HCT116 (cell line): Measurements from ENCODE around the gene SAT1. TPM values are rescaled to one million over a fixed set of nuclear protein-coding genes. Genes with fewer than 3 reads are reported as not detected.

Experiments
- ATAC-seq: fragments of 200-7000 bp; cut with Tn5 transposase; 2 replicates; pipeline ENCODE4 v1.9.1; 2020; ENCODE audit warnings: mild to moderate bottlenecking, moderate library complexity
- BruUV-seq: library from RNA; stranded (reverse); fragments of 400-500 nt; replicated peaks from 2 replicates; lab custom pipeline; 2021; lab: Mats Ljungman, UMichigan
- CTCF ChIA-PET: fragments of 300-600 bp; sonication (Branson Sonifier 250); formaldehyde crosslinking; loops from one replicate; lab custom pipeline; 2021; ENCODE audit warnings: antibody characterized with exemption; lab: Charles Lee
- POLR2A ChIA-PET: fragments of 300-600, 350-600 bp; sonication (Branson Sonifier 250); formaldehyde crosslinking; loops from one replicate; lab custom pipeline; 2021; ENCODE audit warnings: antibody characterized with exemption; lab: Charles Lee
- RAD21 ChIA-PET, 2 experiments: fragments of 300-600 bp; sonication (Branson Sonifier 250); formaldehyde crosslinking; loops; one replicate each; lab custom pipeline; 2023; ENCODE audit warnings: low total read pairs in 2 of 2; ENCODE audit not compliant: uncharacterized antibody in 2 of 2, unreplicated experiment in 2 of 2, low non-redundant PET in 1 of 2; lab: Charles Lee
- DNase-seq: peaks from one replicate; pipeline ENCODE4 v3.0.0-alpha.2; 2010; ENCODE audit warnings: low read depth, low spot score
- H2AFZ ChIP-seq: fragments of 200-600 bp; shearing (Covaris generic), sonication (generic); 2 replicates; pipeline ENCODE4 v1.6.1; 2017; ENCODE audit warnings: low read depth, mixed run types, mixed read lengths, antibody characterized with exemption, low read length; ENCODE audit not compliant: poor library complexity, severe bottlenecking
- H3K27ac ChIP-seq: 2 replicates; pipeline ENCODE4 v1.5.1; 2012; ENCODE audit warnings: low read depth, low read length
- H3K27me3 ChIP-seq: fragments of 200-600 bp; sonication (generic); 2 replicates; pipeline ENCODE4 v1.6.1; 2016; ENCODE audit warnings: mixed run types, low read length, mixed read lengths; ENCODE audit not compliant: insufficient read depth
- H3K36me3 ChIP-seq, 2 experiments: fragments of 200-500 bp in 1 of 2; fragments of 200-600 bp in 1 of 2; sonication (Bioruptor generic) in 1 of 2; sonication (generic) in 1 of 2; 2 replicates each; pipeline versions ENCODE4 v1.5.1 to v1.6.1; 2014 to 2016; ENCODE audit warnings: low read length in 2 of 2, inconsistent platforms in 1 of 2, mixed read lengths in 1 of 2, mixed run types in 1 of 2; ENCODE audit not compliant: insufficient read depth in 2 of 2, control insufficient read depth in 1 of 2
- H3K4me1 ChIP-seq, 2 experiments: fragments of 200-600 bp in 1 of 2; sonication (generic) in 1 of 2; 2 replicates each; pipeline versions ENCODE4 v1.5.1 to v1.6.1; 2012 to 2017; ENCODE audit warnings: low read length in 2 of 2, inconsistent platforms in 1 of 2, mild to moderate bottlenecking in 1 of 2, mixed read lengths in 1 of 2, mixed run types in 1 of 2, moderate library complexity in 1 of 2; ENCODE audit not compliant: insufficient read depth in 2 of 2, control insufficient read depth in 1 of 2
- H3K4me2 ChIP-seq: fragments of 200-600 bp; sonication (generic); 2 replicates; pipeline ENCODE4 v1.6.1; 2017; ENCODE audit warnings: mixed run types, low read length, mixed read lengths
- H3K4me3 ChIP-seq, 2 experiments: fragments of 200-600 bp in 1 of 2; sonication (generic) in 1 of 2; replicated peaks in 1 of 2; 2 replicates each; pipeline ENCODE4 v1.5.1; 2011 to 2016; ENCODE audit warnings: low read length in 2 of 2, control low read depth in 1 of 2, low read depth in 1 of 2, mild to moderate bottlenecking in 1 of 2, mixed read lengths in 1 of 2, mixed run types in 1 of 2
- H3K79me2 ChIP-seq: fragments of 200-600 bp; sonication (generic); 2 replicates; pipeline ENCODE4 v1.6.1; 2017; ENCODE audit warnings: mild to moderate bottlenecking, mixed run types, low read length, moderate library complexity, mixed read lengths; ENCODE audit not compliant: insufficient read depth
- H3K9ac ChIP-seq: fragments of 200-600 bp; sonication (generic); 2 replicates; pipeline ENCODE4 v1.6.1; 2016; ENCODE audit warnings: low read length, mixed read lengths
- H3K9me2 ChIP-seq: fragments of 200-600 bp; sonication (generic), shearing (Covaris generic); 2 replicates; pipeline ENCODE4 v1.6.1; 2017; ENCODE audit warnings: mixed run types, mild to moderate bottlenecking, moderate library complexity; ENCODE audit not compliant: insufficient read depth
- H3K9me3 ChIP-seq, 2 experiments: fragments of 200-500 bp in 1 of 2; fragments of 200-600 bp in 1 of 2; sonication (Bioruptor generic) in 1 of 2; sonication (generic) in 1 of 2; 2 replicates each; pipeline ENCODE4 v1.6.1; 2014 to 2017; ENCODE audit warnings: low read length in 2 of 2, mixed read lengths in 2 of 2, inconsistent platforms in 1 of 2, low read depth in 1 of 2, mild to moderate bottlenecking in 1 of 2, mixed run types in 1 of 2, moderate library complexity in 1 of 2; ENCODE audit not compliant: control insufficient read depth in 1 of 2, insufficient read depth in 1 of 2
- H4K20me1 ChIP-seq: fragments of 200-600 bp; sonication (generic), shearing (Covaris generic); 2 replicates; pipeline ENCODE4 v1.6.1; 2017; ENCODE audit warnings: mixed run types, mild to moderate bottlenecking, moderate library complexity; ENCODE audit not compliant: insufficient read depth
- CBX3 ChIP-seq: IDR thresholded peaks from 2 replicates; pipeline ENCODE4 v1.6.1; 2012; ENCODE audit warnings: low read depth
- EGR1 ChIP-seq: IDR thresholded peaks from 2 replicates; pipeline ENCODE4 v1.6.1; 2012; ENCODE audit warnings: low read depth
- ELF1 ChIP-seq: IDR thresholded peaks from 2 replicates; pipeline ENCODE4 v1.6.1; 2012; ENCODE audit warnings: low read depth, borderline replicate concordance
- EZH2 ChIP-seq: fragments of 200-600 bp; sonication (generic); IDR thresholded peaks from 2 replicates; pipeline ENCODE4 v1.6.1; 2017; ENCODE audit warnings: antibody characterized with exemption, mixed run types
- EZH2phosphoT487 ChIP-seq: fragments of 200-600 bp; IDR thresholded peaks from 2 replicates; pipeline ENCODE4 v1.6.1; 2018; ENCODE audit warnings: antibody characterized with exemption, borderline replicate concordance
- POLR2A ChIP-seq: IDR thresholded peaks from 2 replicates; pipeline ENCODE4 v1.7.0; 2011; ENCODE audit warnings: borderline replicate concordance; ENCODE audit not compliant: insufficient read depth, insufficient read length; ENCODE audit errors: extremely low read depth
- POLR2AphosphoS5 ChIP-seq: IDR thresholded peaks from 2 replicates; pipeline ENCODE4 v1.6.1; 2011; ENCODE audit warnings: mild to moderate bottlenecking, low read depth, low read length, moderate library complexity
- SP1 ChIP-seq: IDR thresholded peaks from 2 replicates; pipeline ENCODE4 v1.6.1; 2012; ENCODE audit warnings: low read depth
- SRF ChIP-seq: IDR thresholded peaks from 2 replicates; pipeline ENCODE4 v1.6.1; 2012; ENCODE audit warnings: low read depth
- ZFX ChIP-seq: fragments of 450-650 bp; IDR thresholded peaks from 2 replicates; pipeline ENCODE4 v1.6.1; 2017
- ZNF274 ChIP-seq: fragments of 200-500 bp; sonication (Bioruptor generic); IDR thresholded peaks from 2 replicates; pipeline ENCODE4 v1.6.1; 2014; ENCODE audit warnings: mild to moderate bottlenecking, low read depth, low read length, inconsistent platforms
- intact Hi-C: fragments of 100-400 bp; cut with micrococcal nuclease; formaldehyde crosslinking; loops from 2 replicates; pipeline ENCODE4 v1.10.0; 2022
- total RNA-seq: library from RNA; stranded (reverse); gene quantifications from one replicate; pipeline ENCODE4 v1.2.1, GENCODE V29; 2021; ENCODE audit not compliant: unreplicated experiment
- TF ChIP-seq, protein P1 (sequence below): IDR thresholded peaks from 2 replicates; pipeline ENCODE4 v1.6.1; 2012
- TF ChIP-seq, protein P2 (sequence below): IDR thresholded peaks from 2 replicates; pipeline ENCODE4 v1.6.1; 2012
- TF ChIP-seq, protein P3 (sequence below): IDR thresholded peaks from 2 replicates; pipeline ENCODE4 v1.6.1; 2012; ENCODE audit warnings: low read depth

SAT1 gene
- total RNA-seq, 1 experiment from 2014 or later = 821 TPM

DNA sequence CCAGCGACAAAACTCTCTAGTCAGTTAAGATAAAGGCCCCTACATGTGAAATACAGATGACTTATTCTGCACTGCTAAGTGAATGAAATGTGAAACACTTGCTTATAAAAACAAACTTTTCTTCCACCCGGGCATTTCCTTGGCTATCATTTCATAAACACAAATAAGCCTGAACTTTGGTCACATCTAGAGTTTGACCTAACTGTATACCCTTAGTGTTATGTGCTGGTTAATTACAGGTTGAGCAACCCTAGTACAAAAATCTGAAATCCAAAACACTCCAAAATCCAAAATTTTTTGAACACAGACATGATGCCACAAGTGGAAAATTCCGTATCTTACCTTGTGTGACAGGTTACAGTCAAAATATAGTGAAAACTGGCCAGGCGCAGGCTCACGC is 45.9 kb downstream of the SAT1 start:
- ChIA-PET POLR2A (interaction anchor here (1.1 kb wide), 1 partner anchor 46 kb away, joined by 3 read pairs; the partner anchor contains the start of gene SAT1), CTCF (no interaction called here), RAD21 (interaction anchor here in 1 of 2 experiments (0.6 kb wide), 1 partner anchor 55 kb away, joined by 3 read pairs; no protein-coding TSS in a partner anchor)
- Histone ChIP-seq H3K36me3 (no peaks in the 10 kb centered on the region), H2AFZ (no peak overlapping the region), H3K27ac (peak overlapping the region; percentile 62), H3K27me3 (no peaks in the 10 kb centered on the region), H4K20me1 (no peaks in the 10 kb centered on the region), H3K9me2 (no peaks in the 10 kb centered on the region), H3K4me2 (peak overlapping the region; percentile 60), H3K4me3 (peak overlapping the region in 1 of 2 experiments; percentile 41; a peak in 2 of 4 replicates), H3K9ac (peak overlapping the region; percentile 46), H3K79me2 (no peaks in the 10 kb centered on the region), H3K9me3 (no peaks in the 10 kb centered on the region), H3K4me1 (peaks cover 14 to 18% of the 10 kb centered on the region in 2 experiments; a peak in 3 of 4 replicates)
- ATAC-seq = peak; percentile 27; the same call in 1 of the 2 replicates
- TSS peak; percentile 87 for BruUV-seq
- DNase-seq = no peak
- intact Hi-C loops = no loop called here
- TF ChIP-seq POLR2AphosphoS5 (no peak), SRF (no peak)
- TF ChIP-seq, protein P1, sequence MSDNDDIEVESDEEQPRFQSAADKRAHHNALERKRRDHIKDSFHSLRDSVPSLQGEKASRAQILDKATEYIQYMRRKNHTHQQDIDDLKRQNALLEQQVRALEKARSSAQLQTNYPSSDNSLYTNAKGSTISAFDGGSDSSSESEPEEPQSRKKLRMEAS = no peak

DNA sequence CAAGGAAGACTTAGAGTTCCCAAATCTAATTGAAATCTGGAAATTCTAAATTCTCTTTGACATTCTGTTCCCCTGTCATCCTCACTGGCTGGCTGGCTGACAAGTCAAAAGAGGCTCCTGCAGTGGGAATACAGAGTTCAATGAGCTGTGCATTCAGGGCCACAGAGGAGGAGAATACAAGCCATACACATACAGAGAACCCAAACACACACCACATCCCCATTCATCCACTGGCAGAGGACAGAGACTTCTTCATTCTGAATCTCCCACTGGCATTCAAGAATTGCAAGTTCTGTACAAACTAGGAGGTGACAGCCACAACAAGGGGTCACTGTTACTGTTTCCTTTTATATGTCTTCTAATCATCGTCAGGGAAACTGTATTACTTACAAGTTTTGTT is 49.7 kb downstream of the SAT1 start:
- no peaks in the 10 kb centered on the region for H3K79me2 ChIP-seq
- no peak overlapping the region for H2AFZ ChIP-seq
- no peaks in the 10 kb centered on the region for H4K20me1 ChIP-seq
- H3K27me3 ChIP-seq = no peaks in the 10 kb centered on the region
- ChIA-PET CTCF (no interaction called here), RAD21 (no interaction called here), POLR2A (no interaction called here)
- ATAC-seq (no peak), DNase-seq (no peak)
- peaks cover 14 to 19% of the 10 kb centered on the region in 2 experiments; a peak in 3 of 4 replicates for H3K4me1 ChIP-seq
- H3K9me3 ChIP-seq = no peaks in the 10 kb centered on the region
- H3K36me3 ChIP-seq = no peaks in the 10 kb centered on the region
- no TSS peak for BruUV-seq
- H3K27ac ChIP-seq = no peak overlapping the region
- H3K9ac ChIP-seq = no peak overlapping the region
- H3K4me3 ChIP-seq = no peak overlapping the region
- intact Hi-C loops = no loop called here
- no peak for TF ChIP-seq CBX3
- no peak for TF ChIP-seq ZNF274
- no peak for TF ChIP-seq EGR1
- TF ChIP-seq SP1 = no peak
- no peak for TF ChIP-seq ZFX
- TF ChIP-seq, protein P2, sequence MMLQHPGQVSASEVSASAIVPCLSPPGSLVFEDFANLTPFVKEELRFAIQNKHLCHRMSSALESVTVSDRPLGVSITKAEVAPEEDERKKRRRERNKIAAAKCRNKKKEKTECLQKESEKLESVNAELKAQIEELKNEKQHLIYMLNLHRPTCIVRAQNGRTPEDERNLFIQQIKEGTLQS = no peak
- TF ChIP-seq, protein P3, sequence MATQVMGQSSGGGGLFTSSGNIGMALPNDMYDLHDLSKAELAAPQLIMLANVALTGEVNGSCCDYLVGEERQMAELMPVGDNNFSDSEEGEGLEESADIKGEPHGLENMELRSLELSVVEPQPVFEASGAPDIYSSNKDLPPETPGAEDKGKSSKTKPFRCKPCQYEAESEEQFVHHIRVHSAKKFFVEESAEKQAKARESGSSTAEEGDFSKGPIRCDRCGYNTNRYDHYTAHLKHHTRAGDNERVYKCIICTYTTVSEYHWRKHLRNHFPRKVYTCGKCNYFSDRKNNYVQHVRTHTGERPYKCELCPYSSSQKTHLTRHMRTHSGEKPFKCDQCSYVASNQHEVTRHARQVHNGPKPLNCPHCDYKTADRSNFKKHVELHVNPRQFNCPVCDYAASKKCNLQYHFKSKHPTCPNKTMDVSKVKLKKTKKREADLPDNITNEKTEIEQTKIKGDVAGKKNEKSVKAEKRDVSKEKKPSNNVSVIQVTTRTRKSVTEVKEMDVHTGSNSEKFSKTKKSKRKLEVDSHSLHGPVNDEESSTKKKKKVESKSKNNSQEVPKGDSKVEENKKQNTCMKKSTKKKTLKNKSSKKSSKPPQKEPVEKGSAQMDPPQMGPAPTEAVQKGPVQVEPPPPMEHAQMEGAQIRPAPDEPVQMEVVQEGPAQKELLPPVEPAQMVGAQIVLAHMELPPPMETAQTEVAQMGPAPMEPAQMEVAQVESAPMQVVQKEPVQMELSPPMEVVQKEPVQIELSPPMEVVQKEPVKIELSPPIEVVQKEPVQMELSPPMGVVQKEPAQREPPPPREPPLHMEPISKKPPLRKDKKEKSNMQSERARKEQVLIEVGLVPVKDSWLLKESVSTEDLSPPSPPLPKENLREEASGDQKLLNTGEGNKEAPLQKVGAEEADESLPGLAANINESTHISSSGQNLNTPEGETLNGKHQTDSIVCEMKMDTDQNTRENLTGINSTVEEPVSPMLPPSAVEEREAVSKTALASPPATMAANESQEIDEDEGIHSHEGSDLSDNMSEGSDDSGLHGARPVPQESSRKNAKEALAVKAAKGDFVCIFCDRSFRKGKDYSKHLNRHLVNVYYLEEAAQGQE = no peak
- TF ChIP-seq EZH2 = no peak
- TF ChIP-seq, protein P1 = no peak
- TF ChIP-seq POLR2AphosphoS5 = no peak
- no peak for TF ChIP-seq EZH2phosphoT487
- TF ChIP-seq ELF1 = no peak
- TF ChIP-seq POLR2A = no peak
- H3K9me2 ChIP-seq = no peaks in the 10 kb centered on the region
- H3K4me2 ChIP-seq = no peak overlapping the region
